ENCODE data around the gene CEBPB.

Gene CEBPB

GRCh38 chr20:50170549-50171220 lies 19.9 kb upstream of the CEBPB start:
- DNase-seq, result no peak

- DNase-seq, result peak; percentile 19
Observed at GRCh38 chr20:50172347-50173013, 18.1 kb upstream of the CEBPB start.

- no peak for DNase-seq
Observed at GRCh38 chr20:50174456-50174855, 16.2 kb upstream of the CEBPB start.

- no peak for DNase-seq
Observed at GRCh38 chr20:50175938-50176933, 14.4 kb upstream of the CEBPB start.

GRCh38 chr20:50178672-50179071 lies 12.0 kb upstream of the CEBPB start:
- DNase-seq, result peak; percentile 29

GRCh38 chr20:50181344-50181743 lies 9.3 kb upstream of the CEBPB start:
- DNase-seq, result no peak

GRCh38 chr20:50182346-50182745 lies 8.3 kb upstream of the CEBPB start:
- no peak for DNase-seq

- DNase-seq, result no peak
Observed at GRCh38 chr20:50185426-50185825, 5.2 kb upstream of the CEBPB start.

GRCh38 chr20:50186151-50186885 lies 4.3 kb upstream of the CEBPB start:
- peak; percentile 75 for DNase-seq

GRCh38 chr20:50186987-50187402 lies 3.6 kb upstream of the CEBPB start:
- peak; percentile 6 for DNase-seq

GRCh38 chr20:50187403-50188051 lies 3.1 kb upstream of the CEBPB start:
- peak; percentile 16 for DNase-seq

- no peak for DNase-seq
Observed at GRCh38 chr20:50188287-50188688, 2.3 kb upstream of the CEBPB start.

- no peak for DNase-seq
Observed at GRCh38 chr20:50188879-50189680, 1.6 kb upstream of the CEBPB start.

GRCh38 chr20:50189681-50190250 lies 864 bp upstream of the CEBPB start:
- DNase-seq, result peak; percentile 48

GRCh38 chr20:50191065-50191543 lies 474 bp downstream of the CEBPB start:
- peak; percentile 71 for DNase-seq

GRCh38 chr20:50191544-50192363 lies 1.1 kb downstream of the CEBPB start:
- DNase-seq, result peak; percentile 71

GRCh38 chr20:50192364-50193198 lies 2.0 kb downstream of the CEBPB start:
- peak; percentile 82 for DNase-seq

- peak; percentile 11 for DNase-seq
Observed at GRCh38 chr20:50193199-50193835, 2.7 kb downstream of the CEBPB start.
